SIG-M5 (cell line): ENCODE measurements around the gene SP4.
"Not testable (repeated sequence)": the region's sequence is repeated elsewhere in the genome, so short reads cannot be mapped to it uniquely, and the experiment has no call there.

Experiments used
- DNase-seq: peaks from one replicate; lab custom pipeline; 2025; lab: John Stamatoyannopoulos, UW

SP4 gene

DNA sequence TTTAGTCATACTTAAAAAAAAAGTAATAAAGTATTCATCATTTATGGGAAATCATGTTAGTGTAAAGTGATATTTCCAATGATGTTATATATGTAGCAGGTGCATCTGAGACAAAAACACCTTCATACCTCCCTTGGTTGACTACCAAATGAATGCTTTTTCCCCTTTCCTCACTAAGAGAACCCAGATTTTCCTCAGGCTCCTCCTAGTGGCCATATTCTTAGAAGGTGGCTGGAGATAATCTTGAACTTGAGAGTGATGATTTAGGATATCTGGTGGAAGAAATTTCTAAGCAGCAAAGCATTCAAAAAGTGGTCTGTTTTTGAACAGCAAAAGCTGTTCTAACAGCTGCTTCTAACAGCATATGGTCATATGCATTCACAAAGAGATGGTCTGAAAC is 98.1 kb downstream of the SP4 start:
- no peak for DNase-seq

DNA sequence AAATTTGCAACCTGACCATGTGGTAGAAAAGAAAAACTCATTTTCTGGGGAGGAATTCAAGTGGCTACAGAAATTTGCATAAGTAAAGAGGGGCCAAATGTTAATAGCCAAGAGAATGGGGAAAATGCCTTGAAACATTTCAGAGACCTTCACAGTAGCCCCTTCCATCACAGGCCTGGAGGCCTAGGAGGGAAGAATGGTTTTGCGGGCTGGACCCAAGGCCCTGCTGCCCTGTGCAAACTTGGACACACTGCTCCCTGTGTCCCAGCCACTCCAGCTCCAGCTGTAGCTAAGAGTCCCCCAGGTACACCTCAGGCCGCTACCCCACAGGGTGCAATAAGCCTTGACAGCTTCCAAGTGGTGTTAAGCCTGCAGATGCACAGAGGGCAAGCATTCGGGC is 98.6 kb downstream of the SP4 start:
- DNase-seq: no peak

DNA sequence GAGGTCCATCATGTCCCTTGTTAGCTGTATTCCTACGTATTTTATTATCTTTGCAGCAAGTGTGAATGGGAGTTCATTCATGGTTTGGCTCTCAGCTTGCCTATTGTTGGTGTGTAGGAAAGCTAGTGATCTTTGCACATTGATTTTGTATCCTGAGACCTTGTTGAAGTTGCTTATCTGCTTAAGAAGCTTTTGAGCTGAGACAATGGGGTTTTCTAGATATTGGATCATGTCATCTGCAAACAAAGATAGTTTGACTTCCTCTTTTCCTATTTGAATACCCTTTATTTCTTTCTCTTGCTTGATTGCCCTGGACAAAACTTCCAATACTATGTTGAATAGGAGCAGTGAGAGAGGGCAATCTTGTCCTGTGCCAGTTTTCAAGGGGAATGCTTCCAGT is 104.6 kb downstream of the SP4 start:
- not testable (repeated sequence) for DNase-seq

DNA sequence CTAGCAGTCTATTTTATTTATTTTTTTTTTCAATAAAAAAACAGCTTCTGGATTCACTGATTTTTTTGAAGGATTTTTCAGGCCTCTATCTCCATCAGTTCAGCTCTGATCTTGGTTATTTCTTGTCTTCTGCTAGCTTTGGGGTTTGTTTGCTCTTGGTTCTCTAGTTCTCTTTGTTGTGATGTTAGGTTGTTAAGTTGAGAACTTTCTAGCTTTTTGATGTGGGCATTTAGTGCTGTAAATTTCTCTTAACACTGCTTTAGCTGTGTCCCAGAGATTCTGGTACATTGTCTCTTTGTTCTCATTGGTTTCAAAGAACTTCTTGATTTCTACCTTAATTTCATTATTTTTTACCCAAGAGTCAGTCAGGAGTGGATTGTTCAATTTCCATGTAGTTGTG is 105.8 kb downstream of the SP4 start:
- not testable (repeated sequence) for DNase-seq

DNA sequence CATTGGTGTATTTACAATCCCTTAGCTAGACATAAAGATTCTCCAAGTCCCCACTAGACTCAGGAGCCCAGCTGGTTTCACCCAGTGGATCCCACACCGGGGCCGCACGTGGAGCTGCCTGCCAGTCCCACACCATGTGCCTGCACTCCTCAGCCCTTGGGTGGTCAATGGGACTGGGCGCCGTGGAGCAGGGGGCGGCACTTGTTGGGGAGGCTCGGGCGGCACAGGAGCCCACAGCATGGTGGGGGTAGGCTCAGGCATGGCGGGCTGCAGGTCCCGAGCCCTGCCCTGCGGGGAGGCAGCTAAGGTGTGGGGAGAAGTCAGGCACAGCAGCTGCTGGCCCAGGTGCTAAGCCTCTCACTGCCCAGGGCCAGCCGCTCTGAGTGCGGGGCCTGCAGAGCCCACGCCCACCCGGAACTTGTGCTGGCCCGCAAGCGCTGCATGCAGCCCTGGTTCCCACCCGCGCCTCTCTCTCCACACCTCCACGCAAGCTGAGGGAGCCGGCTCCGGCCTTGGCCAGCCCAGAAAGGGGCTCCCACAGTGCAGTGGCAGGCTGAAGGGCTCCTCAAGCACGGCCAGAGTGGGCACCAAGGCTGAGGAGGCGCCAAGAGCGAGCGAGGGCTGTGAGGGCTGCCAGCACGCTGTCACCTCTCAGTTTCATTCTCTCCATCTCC is 108.7 kb downstream of the SP4 start:
- DNase-seq: not testable (repeated sequence)

DNA sequence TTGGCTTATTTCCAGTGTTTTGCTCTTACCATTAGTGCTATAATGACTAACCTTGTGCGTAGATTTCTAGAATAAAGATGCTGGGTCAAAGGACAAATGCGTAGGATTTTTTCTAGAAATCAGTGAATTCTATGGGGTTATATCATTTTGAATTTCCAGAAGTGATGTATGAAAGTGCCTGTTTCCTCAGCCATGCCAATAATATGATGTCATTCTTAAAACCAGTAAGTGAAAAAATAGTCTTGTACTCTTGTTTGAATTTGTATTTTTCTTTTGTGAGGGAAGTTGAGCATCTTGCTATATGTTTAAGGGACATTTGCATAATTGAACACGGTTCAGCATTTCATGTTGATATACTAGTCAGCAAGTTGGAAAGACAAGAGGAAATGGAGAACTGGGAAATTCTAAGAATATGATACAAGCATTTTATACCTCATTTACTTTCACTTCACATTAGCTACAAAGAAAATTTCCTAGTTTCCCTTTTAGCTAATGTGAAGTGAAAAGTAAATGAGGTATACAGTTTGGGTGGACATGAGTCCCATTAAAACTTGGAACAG is 111.1 kb downstream of the SP4 start:
- no peak for DNase-seq

DNA sequence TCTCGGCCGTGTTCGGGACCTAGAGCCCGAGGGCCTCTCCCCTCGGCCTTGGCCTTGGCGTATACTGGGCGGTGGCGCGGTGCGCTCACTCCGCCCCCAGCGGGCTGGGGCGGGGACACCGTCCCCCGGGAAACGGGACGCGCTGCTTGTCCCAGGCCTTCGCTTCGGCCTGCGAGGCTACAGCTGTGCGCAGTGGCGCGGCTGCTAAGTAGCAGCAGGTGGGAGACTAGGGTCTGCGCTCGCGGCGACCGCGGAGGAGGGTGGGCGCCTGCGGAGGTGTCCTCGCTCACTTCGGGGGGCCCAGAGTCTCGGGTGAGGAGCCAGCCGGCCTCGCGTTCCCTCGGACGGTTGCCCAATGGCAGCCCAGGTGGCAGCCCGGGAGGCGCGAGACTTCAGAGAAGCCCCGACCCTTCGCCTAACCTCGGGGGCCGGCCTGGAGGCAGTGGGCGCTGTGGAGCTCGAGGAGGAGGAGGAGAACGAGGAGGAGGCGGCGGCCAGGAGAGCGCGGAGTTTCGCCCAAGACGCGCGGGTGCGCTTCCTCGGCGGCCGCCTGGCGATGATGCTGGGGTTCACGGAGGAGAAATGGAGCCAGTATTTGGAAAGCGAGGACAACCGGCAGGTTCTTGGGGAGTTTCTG is 115.1 kb downstream of the SP4 start, which contains the start of gene DNAH11:
TSS of gene DNAH11 (plus strand) at position 149 of the 637 bp plus-strand sequence. CDS start at position 356, 207 bp downstream.
- no peak for DNase-seq

DNA sequence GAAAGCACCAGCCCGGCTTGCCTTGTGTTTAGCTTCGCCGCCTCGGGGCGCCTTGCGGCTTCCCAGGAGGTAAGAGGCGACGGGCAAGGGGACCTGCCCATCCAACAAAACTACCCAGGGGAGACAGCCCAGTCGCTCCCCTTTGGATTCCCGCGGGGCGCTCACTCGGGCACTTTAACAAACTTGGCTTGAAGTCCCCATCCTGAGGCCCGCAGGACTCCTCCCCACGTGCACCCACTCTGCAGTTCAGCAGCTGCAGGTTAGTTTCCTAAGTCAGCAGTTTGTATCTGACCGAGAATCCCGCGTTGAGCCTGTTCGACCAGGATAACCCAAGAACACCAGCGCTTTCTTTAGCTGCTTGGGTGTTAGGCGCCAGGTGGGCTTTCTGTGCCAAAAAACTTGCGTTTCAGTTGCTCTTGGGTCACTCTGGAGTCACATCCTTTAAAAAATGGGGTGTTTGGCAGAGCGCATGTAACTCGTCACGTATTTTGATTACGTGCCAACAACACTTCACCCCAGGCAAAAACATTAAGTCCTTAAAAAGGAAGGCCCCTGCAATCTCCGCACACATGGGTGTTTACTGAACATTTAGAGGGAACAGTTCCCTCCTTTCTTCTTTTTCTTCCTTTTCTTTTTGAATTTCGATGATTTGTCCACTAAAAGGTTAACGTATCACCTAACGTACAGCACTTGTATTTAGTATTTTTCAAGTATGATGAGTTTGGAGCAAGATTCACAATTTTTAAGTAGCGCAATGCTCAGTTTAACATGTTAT is 115.8 kb downstream of the SP4 start:
- no peak for DNase-seq

DNA sequence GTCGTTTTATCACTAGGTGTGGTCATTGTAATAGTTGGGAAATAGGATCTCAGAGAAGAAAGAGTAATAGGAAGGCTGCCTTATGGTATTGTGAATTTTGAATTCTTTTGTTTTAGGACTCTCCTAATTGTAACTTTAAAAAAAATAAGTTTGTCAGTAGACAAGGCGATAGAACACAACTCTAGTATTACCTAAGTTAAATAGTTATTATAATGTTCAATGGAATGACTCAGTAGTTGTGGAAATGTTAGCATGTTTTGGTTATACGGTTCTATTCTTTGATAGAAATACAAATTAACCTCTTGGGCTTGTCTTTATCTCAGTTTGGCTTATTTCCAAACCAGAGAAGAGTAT is 116.4 kb downstream of the SP4 start:
- no peak for DNase-seq

DNA sequence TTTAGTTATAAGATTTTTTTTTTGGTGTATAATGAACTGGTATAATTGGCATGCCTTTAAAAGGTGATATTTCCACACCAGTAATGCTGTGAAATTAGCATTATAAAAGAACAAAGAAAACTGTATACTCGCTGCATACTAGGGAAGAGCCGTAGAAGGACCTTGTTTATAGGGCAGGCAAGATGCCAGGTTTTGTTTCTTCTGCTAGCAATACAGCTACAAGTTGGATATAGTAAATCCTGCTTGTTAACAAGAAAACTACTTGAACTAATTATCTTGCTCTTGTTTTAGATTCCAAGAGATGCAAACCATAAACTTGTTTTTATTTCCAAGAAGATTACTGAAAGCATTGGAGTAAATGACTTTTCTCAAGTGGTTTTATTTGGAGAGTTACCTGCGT is 116.8 kb downstream of the SP4 start:
- no peak for DNase-seq

DNA sequence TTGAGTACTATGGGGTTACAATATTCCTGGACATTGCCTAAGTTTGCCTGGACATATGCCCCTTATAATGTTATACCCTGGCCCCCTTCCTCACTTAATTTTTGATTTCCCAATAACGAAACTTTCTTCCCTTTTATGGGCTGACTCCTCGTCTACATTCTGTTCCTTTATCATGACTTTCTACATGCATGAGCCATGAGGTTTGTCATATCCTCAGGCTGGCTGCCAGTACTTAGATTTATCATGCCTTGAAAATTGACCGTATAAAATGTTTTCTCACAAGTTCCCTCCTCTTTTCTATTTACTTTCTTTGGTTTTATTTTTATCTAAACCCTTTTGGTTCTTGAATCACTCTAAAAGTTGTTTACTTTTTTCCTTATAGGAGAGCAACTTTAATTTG is 119.6 kb downstream of the SP4 start:
- DNase-seq: no peak

DNA sequence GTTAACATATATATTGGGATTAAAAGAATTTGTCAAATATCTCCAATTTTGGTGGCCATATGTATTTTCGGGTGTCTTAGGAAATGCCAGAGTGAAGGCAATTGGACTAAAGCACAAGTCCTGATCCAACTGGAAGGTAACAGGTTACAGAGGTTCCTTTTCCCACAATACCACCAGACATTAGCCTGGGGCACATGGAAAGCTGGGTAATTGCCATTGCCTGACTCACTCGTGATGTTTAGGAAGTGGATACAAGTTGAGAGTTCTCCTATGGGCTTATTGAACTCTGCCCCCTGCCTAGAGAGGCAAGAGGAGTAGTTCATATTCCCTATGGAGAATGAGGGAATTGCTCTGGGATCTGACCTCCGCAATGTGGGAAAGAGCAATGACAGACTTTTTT is 120.6 kb downstream of the SP4 start:
- no peak for DNase-seq

DNA sequence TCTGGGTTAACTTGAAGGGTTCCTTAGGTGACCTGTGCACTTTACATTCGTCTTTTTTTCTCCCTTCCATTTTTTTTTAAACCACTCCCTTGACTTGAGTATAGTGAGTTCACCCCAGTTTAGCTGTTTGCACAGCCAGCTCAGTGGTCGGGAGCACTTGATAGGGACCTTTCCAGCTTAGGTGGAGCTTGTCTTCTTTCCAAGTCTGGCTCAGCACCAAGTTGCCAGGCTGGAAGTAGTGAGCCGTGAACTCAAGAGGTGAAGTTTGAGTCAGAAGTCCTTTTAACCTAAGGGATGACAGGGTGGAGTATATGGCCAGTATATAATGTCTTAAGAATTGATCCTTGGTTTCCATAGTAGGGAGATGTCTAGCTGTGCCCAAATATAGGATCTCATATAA is 122.2 kb downstream of the SP4 start:
- DNase-seq: no peak

DNA sequence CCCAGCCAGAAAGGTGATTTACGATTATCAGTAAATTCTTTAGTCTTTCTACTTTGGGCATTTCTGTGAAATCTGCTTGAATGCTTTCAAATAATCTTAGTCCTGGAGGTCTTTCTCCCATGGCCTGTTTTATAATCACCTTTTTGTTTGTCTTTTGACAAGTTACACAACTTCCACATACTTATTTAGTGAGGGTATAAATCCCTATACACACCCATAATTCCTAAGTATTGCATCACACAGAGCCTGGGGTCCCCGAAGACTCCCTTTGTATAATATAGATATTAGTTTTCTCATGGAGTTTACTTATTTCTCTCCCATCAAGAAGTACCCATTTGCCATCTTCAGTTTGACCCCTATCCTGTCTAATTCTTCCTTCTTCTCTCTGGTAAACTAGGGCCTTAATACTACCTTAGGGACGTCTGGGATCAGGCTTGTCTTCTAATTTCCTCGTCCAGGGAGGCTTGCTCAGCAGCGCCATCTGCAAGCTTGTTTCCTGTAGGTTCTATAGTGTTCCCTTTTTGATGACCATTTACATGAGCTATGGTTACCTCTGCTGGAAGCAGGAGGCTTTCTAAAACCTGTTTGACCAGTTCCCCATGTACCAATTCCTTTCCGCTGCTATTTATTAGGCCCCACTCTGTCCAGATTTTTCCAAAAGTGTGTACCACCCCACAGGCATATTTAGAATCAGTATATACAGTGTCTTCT is 123.1 kb downstream of the SP4 start:
- no peak for DNase-seq

DNA sequence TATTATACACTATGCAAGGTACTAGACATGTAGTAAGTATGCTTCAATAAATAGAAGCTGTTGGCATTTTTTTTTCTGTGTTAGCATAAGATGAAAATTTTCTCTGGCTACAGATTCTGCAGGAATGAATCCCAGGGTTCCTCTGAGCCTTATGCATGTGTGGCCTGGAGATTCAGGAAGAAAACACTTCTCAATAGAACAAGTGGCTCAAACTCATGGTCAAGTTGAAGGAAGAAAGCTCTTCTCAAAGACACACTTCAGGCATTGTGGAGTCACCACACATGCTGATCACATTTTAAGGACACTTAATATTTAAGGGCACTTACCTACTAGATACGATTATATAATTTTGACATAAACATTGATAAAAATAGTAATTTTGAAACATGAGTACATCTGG is 134.5 kb downstream of the SP4 start:
- DNase-seq: no peak
